ENCODE results near the gene YTHDC2.

The YTHDC2 gene

DNA sequence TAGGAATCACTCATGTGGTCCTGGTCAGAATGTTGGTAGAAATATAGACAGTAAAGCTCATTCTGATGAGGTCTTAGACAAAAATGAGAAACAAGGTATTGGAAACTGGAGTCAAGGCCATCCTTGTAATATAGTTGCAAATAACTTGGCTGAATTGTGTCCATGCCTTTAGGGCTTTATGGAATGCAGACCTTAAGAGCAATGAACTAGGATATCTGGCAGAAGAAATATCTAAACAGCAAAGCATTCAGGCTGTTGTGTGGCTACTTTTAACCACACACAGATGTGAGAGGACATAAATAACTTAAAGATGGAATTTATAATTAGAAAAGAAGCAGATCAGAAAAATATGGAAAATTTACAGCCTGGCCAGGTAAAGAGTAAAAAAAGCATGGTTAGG is 128.2 kb downstream of the YTHDC2 start:
- TF ChIP-seq, protein P1, sequence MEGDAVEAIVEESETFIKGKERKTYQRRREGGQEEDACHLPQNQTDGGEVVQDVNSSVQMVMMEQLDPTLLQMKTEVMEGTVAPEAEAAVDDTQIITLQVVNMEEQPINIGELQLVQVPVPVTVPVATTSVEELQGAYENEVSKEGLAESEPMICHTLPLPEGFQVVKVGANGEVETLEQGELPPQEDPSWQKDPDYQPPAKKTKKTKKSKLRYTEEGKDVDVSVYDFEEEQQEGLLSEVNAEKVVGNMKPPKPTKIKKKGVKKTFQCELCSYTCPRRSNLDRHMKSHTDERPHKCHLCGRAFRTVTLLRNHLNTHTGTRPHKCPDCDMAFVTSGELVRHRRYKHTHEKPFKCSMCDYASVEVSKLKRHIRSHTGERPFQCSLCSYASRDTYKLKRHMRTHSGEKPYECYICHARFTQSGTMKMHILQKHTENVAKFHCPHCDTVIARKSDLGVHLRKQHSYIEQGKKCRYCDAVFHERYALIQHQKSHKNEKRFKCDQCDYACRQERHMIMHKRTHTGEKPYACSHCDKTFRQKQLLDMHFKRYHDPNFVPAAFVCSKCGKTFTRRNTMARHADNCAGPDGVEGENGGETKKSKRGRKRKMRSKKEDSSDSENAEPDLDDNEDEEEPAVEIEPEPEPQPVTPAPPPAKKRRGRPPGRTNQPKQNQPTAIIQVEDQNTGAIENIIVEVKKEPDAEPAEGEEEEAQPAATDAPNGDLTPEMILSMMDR (IDR thresholded peaks at IDR 0.05; ENCODE audit: low read depth, low read length): no peak
- TF ChIP-seq POLR2A (IDR thresholded peaks at IDR 0.05; ENCODE audit: extremely low read depth, insufficient read length) (no peak), MYC (IDR thresholded peaks at IDR 0.05; ENCODE audit: low read depth, low read length) (no peak)
- TF ChIP-seq, protein P2, sequence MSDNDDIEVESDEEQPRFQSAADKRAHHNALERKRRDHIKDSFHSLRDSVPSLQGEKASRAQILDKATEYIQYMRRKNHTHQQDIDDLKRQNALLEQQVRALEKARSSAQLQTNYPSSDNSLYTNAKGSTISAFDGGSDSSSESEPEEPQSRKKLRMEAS (IDR thresholded peaks at IDR 0.05; ENCODE audit: low read depth, low read length): no peak
- H3K4me3 ChIP-seq (ENCODE audit: low read depth, low read length): no peak overlapping the region
- DNase-seq (ENCODE audit: low read depth): no peak

Data from NB4 (cell line).